LoVo (cell line): ENCODE measurements around the gene RAD51.

Experiments
- DNase-seq: peaks from one replicate; pipeline ENCODE4 v3.0.0-alpha.2; 2016; ENCODE audit warnings: low spot score

The RAD51 gene

DNA sequence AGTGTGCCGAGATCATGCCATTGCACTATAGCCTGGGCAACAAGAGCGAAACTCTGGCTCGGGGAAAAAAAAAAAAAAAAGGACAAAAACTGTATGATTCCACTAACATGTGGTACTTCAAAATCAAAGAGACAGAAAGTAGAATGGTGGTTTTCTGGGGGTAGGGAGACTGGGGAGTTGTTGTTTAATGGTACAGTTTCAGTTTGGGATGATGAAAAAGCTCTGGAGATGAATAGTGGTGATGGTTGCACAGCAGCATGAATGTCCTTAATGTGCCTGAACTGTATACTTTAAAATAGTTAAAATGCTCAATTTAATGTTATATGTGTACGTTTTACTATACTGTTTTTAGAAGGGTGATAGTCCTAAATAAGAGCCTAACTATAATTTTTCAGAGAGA lies 27.4 kb downstream of the RAD51 start:
- no peak for DNase-seq

DNA sequence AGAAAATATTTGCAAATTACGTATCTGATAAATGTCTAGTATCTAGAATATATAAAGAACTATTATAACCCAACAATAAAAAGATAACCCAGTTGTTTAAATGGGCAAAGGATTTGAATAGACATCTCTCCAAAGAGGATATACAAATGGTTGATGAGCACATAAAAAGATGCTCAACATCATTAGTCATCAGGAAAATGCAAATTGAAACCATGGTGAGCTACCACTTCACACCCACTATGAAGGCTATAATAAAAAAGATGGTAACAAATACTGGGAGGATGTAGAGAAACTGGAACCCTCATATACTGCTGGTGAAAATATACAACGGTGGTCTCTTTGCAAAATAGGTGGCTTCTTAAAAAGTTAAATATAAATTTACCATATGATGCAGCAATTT lies 28.0 kb downstream of the RAD51 start:
- no peak for DNase-seq

DNA sequence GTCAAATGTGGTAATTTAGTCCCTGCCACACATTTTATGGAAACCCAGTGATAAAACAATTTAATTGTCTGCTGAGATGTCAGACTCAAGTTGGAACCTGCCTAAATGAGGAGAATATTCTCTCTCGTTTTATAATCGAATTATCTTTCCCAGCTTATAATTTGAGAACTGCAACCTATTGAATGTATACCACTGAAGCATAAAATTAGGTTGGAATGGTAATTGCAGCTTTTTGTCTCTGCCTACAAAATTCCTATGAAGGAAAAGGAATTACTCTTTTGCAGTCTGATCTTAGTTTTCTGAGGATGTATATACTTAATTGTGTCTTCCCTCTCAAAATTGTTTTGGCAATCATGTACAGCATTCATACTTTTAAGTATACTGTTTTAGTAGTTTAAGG lies 28.9 kb downstream of the RAD51 start:
- DNase-seq, result no peak

- DNase-seq, result no peak
These were observed 36.1 kb downstream of the RAD51 start for GRCh38 chr15:40731034-40731433.

GRCh38 chr15:40736575-40736974 lies 41.6 kb downstream of the RAD51 start:
- DNase-seq, result no peak

DNA sequence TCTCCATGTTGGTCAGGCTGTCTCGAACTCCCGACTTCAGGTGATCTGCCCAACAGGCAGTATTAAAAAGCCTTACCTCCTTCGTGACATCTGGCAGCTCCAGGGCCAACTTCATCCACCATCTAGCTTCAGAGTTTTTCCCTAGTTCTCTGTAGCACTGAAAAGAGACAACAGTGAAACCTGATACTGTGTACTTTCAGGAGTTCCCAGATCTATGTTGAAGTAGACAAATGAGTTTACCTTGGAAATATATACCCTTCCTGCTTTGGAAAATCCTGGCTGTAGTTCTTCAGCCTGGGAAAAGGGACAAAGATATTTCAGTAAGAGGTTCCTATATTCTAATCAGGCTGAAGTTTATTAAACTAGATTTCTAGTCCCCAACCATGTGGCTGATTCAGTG lies 42.1 kb downstream of the RAD51 start:
- DNase-seq, result no peak

GRCh38 chr15:40739047-40739446 lies 44.1 kb downstream of the RAD51 start:
- DNase-seq, result no peak

DNA sequence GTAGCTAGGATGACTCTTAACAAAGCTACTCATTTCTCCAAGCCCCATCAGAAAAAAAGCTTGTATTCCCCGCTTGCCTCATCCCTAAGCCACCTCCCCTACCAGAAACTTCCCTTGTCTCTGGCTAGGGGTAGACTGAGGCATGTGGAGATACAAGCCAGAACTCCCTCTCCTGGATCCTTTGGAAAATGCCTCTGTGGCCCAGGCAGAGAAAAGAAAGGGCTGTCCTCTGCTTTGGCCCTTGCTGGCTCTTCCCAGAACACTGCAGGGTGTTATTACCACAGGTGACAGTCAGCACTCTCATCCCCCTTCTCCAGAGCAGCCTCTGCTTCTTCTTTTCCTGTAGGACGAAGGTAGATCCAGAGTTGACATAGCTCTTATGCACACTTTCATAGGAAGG lies 44.9 kb downstream of the RAD51 start:
- DNase-seq, result no peak

- DNase-seq, result no peak
These were observed 48.5 kb downstream of the RAD51 start for GRCh38 chr15:40743485-40743901.

DNA sequence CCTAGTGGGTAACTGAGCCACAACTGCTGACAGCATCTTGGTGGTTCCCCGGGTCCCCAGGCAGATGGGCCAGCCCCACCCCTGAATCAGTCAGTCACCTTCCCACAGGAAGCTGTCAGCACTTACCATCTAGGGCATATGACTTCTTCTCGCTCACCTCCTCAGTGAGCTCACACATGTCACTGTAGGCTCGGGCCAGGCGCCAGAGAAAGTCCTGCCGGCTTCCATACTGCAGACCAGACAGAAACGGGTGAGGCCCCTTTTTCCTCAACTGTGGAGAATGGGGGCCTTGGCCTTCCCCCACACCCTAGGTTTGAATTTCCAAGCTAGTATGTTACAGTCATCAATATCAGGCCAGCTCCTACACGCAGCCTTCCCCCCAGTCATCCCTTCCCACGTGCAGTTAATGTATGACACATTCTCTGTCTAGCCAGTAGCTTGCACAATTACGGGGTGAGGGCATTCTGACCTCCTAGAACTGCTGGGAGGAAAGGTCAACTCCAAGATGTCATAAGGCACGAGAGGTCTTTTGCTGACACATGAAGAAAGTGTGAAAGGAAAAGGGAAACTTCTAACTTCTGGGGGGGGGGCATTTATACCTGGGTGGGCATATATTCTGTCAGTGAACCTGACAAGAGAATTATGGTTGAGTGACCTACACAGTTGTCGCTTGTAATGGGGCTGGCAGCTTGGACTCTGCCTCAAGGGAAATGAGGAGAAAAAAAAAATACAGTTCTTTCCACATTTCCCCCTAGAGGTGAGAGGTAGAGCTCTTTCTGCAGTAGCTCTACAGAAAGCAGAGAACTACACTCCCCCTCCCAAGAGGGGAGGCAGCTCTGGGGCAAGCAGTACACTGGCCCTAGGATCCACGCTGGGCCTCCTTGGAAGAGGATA lies 49.2 kb downstream of the RAD51 start:
- no peak for DNase-seq

- no peak for DNase-seq
These were observed 49.8 kb downstream of the RAD51 start for GRCh38 chr15:40744815-40745152.

- DNase-seq, result no peak
These were observed 52.0 kb downstream of the RAD51 start for GRCh38 chr15:40746916-40747418.

DNA sequence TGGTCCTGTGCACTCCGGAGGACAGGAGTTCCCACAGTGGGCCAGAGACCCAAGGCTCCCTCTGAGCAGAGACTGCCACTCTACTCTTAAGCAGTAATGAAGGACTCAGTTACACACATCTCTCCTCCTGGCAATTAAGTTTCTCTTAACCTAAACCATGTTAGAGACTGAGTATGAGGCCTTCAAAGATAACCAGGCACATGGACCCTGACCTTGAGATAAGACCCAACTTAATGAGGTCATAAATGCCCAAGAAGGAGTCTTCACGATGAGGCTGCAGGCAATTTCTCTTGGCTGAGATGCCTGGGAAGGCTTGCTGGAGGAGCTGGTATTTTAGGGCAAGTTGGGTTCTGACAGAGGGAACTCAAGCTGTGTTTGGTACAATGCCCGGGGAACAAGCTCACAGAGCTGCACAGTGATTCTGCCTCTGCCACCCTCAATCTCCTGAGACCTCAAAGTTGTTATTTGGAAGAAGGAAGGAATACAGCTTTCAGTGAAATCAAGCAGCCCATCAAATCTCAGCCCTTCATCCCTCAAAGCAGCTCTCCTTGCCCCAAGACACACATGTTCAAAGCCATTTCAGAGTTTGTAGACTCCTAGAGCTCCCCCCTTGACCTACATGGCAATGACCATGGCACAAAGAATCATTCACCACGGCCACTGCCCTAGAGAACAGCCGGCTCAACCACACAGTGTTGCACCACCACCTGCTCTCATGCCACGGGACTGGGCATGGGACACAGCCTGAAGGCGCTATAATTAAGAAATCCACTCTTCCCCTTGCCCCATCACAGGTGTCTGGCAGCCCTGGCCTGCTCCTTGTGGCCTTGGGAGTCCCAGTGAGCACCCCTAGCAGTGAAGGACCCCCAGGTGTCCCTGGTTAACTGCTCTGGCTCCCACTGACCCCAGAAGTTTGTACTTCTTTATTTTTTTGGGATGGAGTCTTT lies 53.0 kb downstream of the RAD51 start:
- no peak for DNase-seq

GRCh38 chr15:40749151-40749630 lies 54.2 kb downstream of the RAD51 start:
- DNase-seq, result no peak

GRCh38 chr15:40750885-40751284 lies 55.9 kb downstream of the RAD51 start:
- DNase-seq, result no peak

DNA sequence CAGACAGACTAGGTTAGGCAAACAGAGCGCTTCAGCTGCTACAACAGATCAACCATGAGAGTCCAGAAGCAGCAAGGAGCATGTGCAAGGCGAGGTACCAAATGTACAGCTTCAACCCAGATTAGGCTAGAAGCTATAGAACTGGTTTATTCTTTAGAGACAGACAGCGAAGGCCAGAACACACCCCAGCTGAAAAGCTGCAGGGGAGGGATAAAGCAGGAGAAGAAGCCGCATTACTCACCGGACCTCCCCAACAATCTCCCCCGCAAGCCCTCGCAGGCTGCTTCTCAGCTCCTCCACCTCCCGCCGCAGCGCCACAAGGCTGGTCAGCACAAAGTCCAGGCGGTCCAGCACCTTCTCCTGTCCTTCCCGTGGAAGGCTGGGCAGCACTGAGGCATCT lies 56.8 kb downstream of the RAD51 start:
- no peak for DNase-seq

DNA sequence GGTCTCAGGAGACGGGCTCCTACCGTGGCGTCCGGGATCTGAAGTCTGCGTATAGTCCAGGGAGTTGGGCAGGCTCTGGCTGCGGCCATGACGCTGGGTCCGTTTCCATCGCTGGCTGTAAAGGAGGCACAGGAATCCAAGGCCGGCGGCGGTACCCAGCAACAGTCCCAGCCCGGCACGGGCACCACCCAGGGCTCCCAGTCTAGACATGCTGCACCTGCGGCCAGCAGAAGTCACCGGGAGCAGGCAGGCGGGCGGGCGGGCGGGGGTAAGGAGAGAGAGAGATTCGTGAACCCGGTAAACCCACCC lies 59.6 kb downstream of the RAD51 start:
- no peak for DNase-seq

- DNase-seq, result peak; percentile 99
These were observed 60.2 kb downstream of the RAD51 start, which contains the start of gene RMDN3 for GRCh38 chr15:40754883-40755811. RMDN3 (minus strand) TSS chr15:40755254; CDS start chr15:40754783, 471 bp downstream.

DNA sequence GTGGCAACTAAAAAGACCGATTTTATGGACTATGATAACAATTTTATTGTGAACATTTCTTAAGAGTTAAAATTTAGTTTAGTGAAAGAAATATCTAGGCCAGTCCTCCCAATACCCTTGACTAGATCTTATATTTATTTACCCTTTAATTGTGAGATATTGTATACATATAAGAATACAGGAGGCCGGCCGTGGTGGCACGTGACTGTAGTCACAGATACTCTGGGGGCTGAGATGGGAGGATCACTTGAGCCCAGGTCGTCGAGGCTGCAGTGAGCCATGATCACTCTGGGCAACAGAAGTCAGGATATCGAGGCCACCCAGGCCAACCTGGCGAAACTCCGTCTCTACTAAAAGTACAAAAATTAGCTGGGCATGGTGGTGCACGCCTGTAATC lies 60.8 kb downstream of the RAD51 start:
- no peak for DNase-seq

- DNase-seq, result no peak
These were observed 62.0 kb downstream of the RAD51 start for GRCh38 chr15:40756938-40757337.

- DNase-seq, result no peak
These were observed 65.0 kb downstream of the RAD51 start for GRCh38 chr15:40759961-40760360.
